Liver (tissue), 9 donors: ENCODE data around the gene ZAP70. TPM values are rescaled to one million over a fixed set of nuclear protein-coding genes. Genes with fewer than 3 reads are reported as not detected.

Source experiments
- DNase-seq: peaks from one replicate; pipeline ENCODE4 v3.0.0-alpha.2; 2017; ENCODE audit warnings: low spot score
- H3K27ac ChIP-seq, 2 donors: one replicate each; pipeline ENCODE4 v1.7.0; 2013; ENCODE audit warnings: inconsistent platforms in 2 of 2, low read length in 2 of 2, control low read depth in 1 of 2, low read depth in 1 of 2, mild to moderate bottlenecking in 1 of 2
- H3K27me3 ChIP-seq, 4 donors: one replicate each; pipeline versions ENCODE4 v1.6.1 to v1.7.0; 2013; ENCODE audit warnings: low read length in 3 of 4, inconsistent platforms in 1 of 4, mild to moderate bottlenecking in 1 of 4, moderate library complexity in 1 of 4; ENCODE audit not compliant: control insufficient read depth in 4 of 4, insufficient read depth in 4 of 4
- H3K36me3 ChIP-seq, 4 donors: one replicate each; pipeline versions ENCODE4 v1.6.1 to v1.7.0; 2013; ENCODE audit warnings: low read length in 3 of 4, mild to moderate bottlenecking in 3 of 4, low read depth in 1 of 4, moderate library complexity in 1 of 4; ENCODE audit not compliant: control insufficient read depth in 4 of 4, insufficient read depth in 3 of 4
- H3K4me1 ChIP-seq, 4 donors: one replicate each; pipeline versions ENCODE4 v1.6.1 to v1.7.0; 2013; ENCODE audit warnings: low read length in 3 of 4, mild to moderate bottlenecking in 3 of 4, moderate library complexity in 1 of 4; ENCODE audit not compliant: control insufficient read depth in 4 of 4, insufficient read depth in 4 of 4
- H3K4me3 ChIP-seq, 3 donors: one replicate each; pipeline versions ENCODE4 v1.6.1 to v1.7.0; 2013; ENCODE audit warnings: low read length in 3 of 3, control low read depth in 1 of 3, low read depth in 1 of 3, mild to moderate bottlenecking in 1 of 3
- H3K9ac ChIP-seq, 2 donors: one replicate each; pipeline ENCODE4 v1.7.0; 2013; ENCODE audit warnings: low read length in 2 of 2, mild to moderate bottlenecking in 2 of 2, moderate library complexity in 2 of 2, control low read depth in 1 of 2, low read depth in 1 of 2
- H3K9me3 ChIP-seq, 4 donors: one replicate each; pipeline versions ENCODE4 v1.6.1 to v1.7.0; 2013; ENCODE audit warnings: low read length in 3 of 4; ENCODE audit not compliant: control insufficient read depth in 4 of 4
- ATF3 ChIP-seq: IDR thresholded peaks from 2 replicates; pipeline ENCODE4 v1.6.1; 2016; ENCODE audit warnings: antibody characterized with exemption
- CTCF ChIP-seq: fragments of 150-350 bp; IDR thresholded peaks from 2 replicates; pipeline ENCODE4 v1.5.1; 2017; ENCODE audit warnings: improper control_type of control experiment, low read depth, low read length; ENCODE audit not compliant: missing input control
- EGR1 ChIP-seq, 2 donors: IDR thresholded peaks; 2 replicates each; pipeline ENCODE4 v1.6.1; 2016 to 2018; ENCODE audit warnings: antibody characterized with exemption in 2 of 2, low read depth in 2 of 2
- FOXA1 ChIP-seq: IDR thresholded peaks from 2 replicates; pipeline ENCODE4 v1.6.1; 2016; ENCODE audit warnings: antibody characterized with exemption
- FOXA2 ChIP-seq: IDR thresholded peaks from 2 replicates; pipeline ENCODE4 v1.6.1; 2016; ENCODE audit warnings: antibody characterized with exemption
- GABPA ChIP-seq, 2 donors: IDR thresholded peaks in 1 of 2; conservative IDR thresholded peaks in 1 of 2; 2 replicates each; pipeline ENCODE4 v1.6.1; 2016; ENCODE audit warnings: antibody characterized with exemption in 2 of 2, mild to moderate bottlenecking in 1 of 2, moderate library complexity in 1 of 2
- HNF4A ChIP-seq, 2 donors: conservative IDR thresholded peaks; 2 replicates each; pipeline ENCODE4 v1.6.1; 2016; ENCODE audit warnings: antibody characterized with exemption in 2 of 2, mild to moderate bottlenecking in 2 of 2
- HNF4G ChIP-seq: IDR thresholded peaks from 2 replicates; pipeline ENCODE4 v1.6.1; 2016; ENCODE audit warnings: antibody characterized with exemption
- JUND ChIP-seq, 2 donors: IDR thresholded peaks; 2 replicates each; pipeline ENCODE4 v1.6.1; 2016; ENCODE audit warnings: antibody characterized with exemption in 2 of 2
- MAX ChIP-seq: IDR thresholded peaks from 2 replicates; pipeline ENCODE4 v1.6.1; 2016; ENCODE audit warnings: antibody characterized with exemption
- NR2F2 ChIP-seq: IDR thresholded peaks from 2 replicates; pipeline ENCODE4 v1.6.1; 2016; ENCODE audit warnings: antibody characterized with exemption
- RAD21 ChIP-seq, 2 donors: IDR thresholded peaks; 2 replicates each; pipeline ENCODE4 v1.6.1; 2016; ENCODE audit warnings: antibody characterized with exemption in 2 of 2, mild to moderate bottlenecking in 2 of 2
- REST ChIP-seq: IDR thresholded peaks from 2 replicates; pipeline ENCODE4 v1.6.1; 2016; ENCODE audit warnings: antibody characterized with exemption, mild to moderate bottlenecking
- RXRA ChIP-seq, 2 donors: IDR thresholded peaks; 2 replicates each; pipeline ENCODE4 v1.6.1; 2017 to 2018; ENCODE audit warnings: antibody characterized with exemption in 2 of 2, mild to moderate bottlenecking in 1 of 2
- SP1 ChIP-seq: IDR thresholded peaks from 2 replicates; pipeline ENCODE4 v1.6.1; 2018; ENCODE audit warnings: antibody characterized with exemption, mild to moderate bottlenecking
- YY1 ChIP-seq: IDR thresholded peaks from 2 replicates; pipeline ENCODE4 v1.6.1; 2016; ENCODE audit warnings: antibody characterized with exemption, mild to moderate bottlenecking
- WGBS: extraction: QIAGEN DNeasy Blood & Tissue Kit; methylation state at CpG from one replicate; pipeline ENCODE4 v1.1.7; 2013; 5-methylcytosine and 5-hydroxymethylcytosine counted together
- polyA plus RNA-seq, 2 donors: library from polyadenylated mRNA; stranded (reverse) in 1 of 2; unstranded in 1 of 2; fragments of 200-250 nt in 1 of 2; fragments of >200 nt in 1 of 2; fragmentation: Nextera tagmentation in 1 of 2; extraction: Ambion mirVana in 1 of 2; gene quantifications; one replicate each; pipeline versions ENCODE4 v1.2.1 to v1.2.3, GENCODE V29; 2013 to 2015
- total RNA-seq, 2 donors: library from RNA; depleted of rRNA; stranded (reverse); fragments of >200 nt; gene quantifications; one replicate each; pipeline ENCODE4 v1.2.3, GENCODE V29; 2014
- donor health status: healthy.
- donor health status: healthy.
- donor health status: healthy.
- donor health status: healthy.
- donor health status: healthy.

The ZAP70 gene
- total and polyA plus RNA-seq, 4 donors: 1.2 to 4.9 (median 1.4) TPM

- Histone ChIP-seq H3K4me1 (no peaks in the 10 kb centered on the region), H3K36me3 (no peaks in the 10 kb centered on the region), H3K9ac (no peak overlapping the region), H3K4me3 (no peak overlapping the region), H3K27ac (peak overlapping the region in 1 of 2 donors; percentile 5), H3K27me3 (no peaks in the 10 kb centered on the region), H3K9me3 (no peaks in the 10 kb centered on the region)
- DNase-seq: no peak
- 77% methylated on average over 11 of the region's 11 CpGs for whole genome bisulfite sequencing
- no peak for TF ChIP-seq NR2F2
- TF ChIP-seq CTCF: no peak
- no peak for TF ChIP-seq HNF4G
- TF ChIP-seq EGR1 (IDR thresholded peaks at IDR 0.05; ENCODE audit: low read depth in 2 of 2): no peak
Observed at GRCh38 chr2:97712693-97713295, 582 bp upstream of the ZAP70 start.

- H3K27ac ChIP-seq: no peak overlapping the region
- H3K36me3 ChIP-seq: no peaks in the 10 kb centered on the region
- WGBS: 78% methylated on average over 17 of the region's 17 CpGs
- H3K4me1 ChIP-seq: no peaks in the 10 kb centered on the region
- DNase-seq: no peak
- TF ChIP-seq SP1 (no peak), JUND (IDR thresholded peaks at IDR 0.05) (no peak), CTCF (no peak), FOXA1 (no peak), MAX (no peak), ATF3 (no peak), REST (no peak), RXRA (IDR thresholded peaks at IDR 0.05) (no peak), GABPA (IDR thresholded peaks at IDR 0.05 in 1 of 2, conservative IDR thresholded peaks at IDR 0.05 in 1 of 2) (no peak), RAD21 (IDR thresholded peaks at IDR 0.05) (no peak), HNF4A (conservative IDR thresholded peaks at IDR 0.05) (no peak), YY1 (no peak), FOXA2 (no peak), HNF4G (no peak), EGR1 (IDR thresholded peaks at IDR 0.05; ENCODE audit: low read depth in 2 of 2) (no peak)
- peak overlapping the region in 1 of 2 donors; percentile 7 for H3K9ac ChIP-seq
- peak overlapping the region in 1 of 3 donors; percentile 6 for H3K4me3 ChIP-seq
- H3K9me3 ChIP-seq: no peaks in the 10 kb centered on the region
- H3K27me3 ChIP-seq: no peaks in the 10 kb centered on the region
Observed at GRCh38 chr2:97714084-97714949, 941 bp downstream of the ZAP70 start.
